H1 (cell line): ENCODE measurements around the gene COX10. TPM values are rescaled to one million over a fixed set of nuclear protein-coding genes. Genes with fewer than 3 reads are reported as not detected.

Experiments
- CTCF ChIA-PET: fragments of 300-600 bp; sonication (Branson Sonifier 250); formaldehyde crosslinking; loops from one replicate; lab custom pipeline; 2021; ENCODE audit not compliant: partially characterized antibody; lab: Charles Lee
- POLR2A ChIA-PET: fragments of 300-600 bp; sonication (Branson Sonifier 250); formaldehyde crosslinking; loops from one replicate; lab custom pipeline; 2021; ENCODE audit warnings: inconsistent platforms; ENCODE audit not compliant: partially characterized antibody; lab: Charles Lee
- DNase-seq, 2 experiments: peaks; one replicate each; pipeline versions ENCODE4 v3.0.0 to v3.0.0-alpha.2; 2010 to 2022; ENCODE audit warnings: low spot score in 2 of 2, low read depth in 1 of 2, mixed read lengths in 1 of 2
- FAIRE-seq: peaks from 2 replicates; lab custom pipeline; 2011; peaks lifted over from hg19 to GRCh38; lab: Jason Lieb, UNC
- H2AFZ ChIP-seq: 2 replicates; pipeline ENCODE4 v1.8.1; 2012; ENCODE audit warnings: low read length, inconsistent platforms
- H2AK5ac ChIP-seq: 2 replicates; pipeline ENCODE4 v1.6.1; 2013; ENCODE audit warnings: low read depth, low read length
- H2BK120ac ChIP-seq: replicated peaks from 2 replicates; pipeline ENCODE3; 2013; ENCODE audit warnings: low read depth, low read length, inconsistent platforms
- H2BK12ac ChIP-seq: 2 replicates; pipeline ENCODE4 v1.6.1; 2013; ENCODE audit warnings: low read depth, low read length
- H2BK15ac ChIP-seq: 2 replicates; pipeline ENCODE4 v1.6.1; 2013; ENCODE audit warnings: low read length
- H2BK20ac ChIP-seq: 2 replicates; pipeline ENCODE4 v1.6.1; 2013; ENCODE audit warnings: low read length
- H2BK5ac ChIP-seq: 2 replicates; pipeline ENCODE4 v1.6.1; 2013; ENCODE audit warnings: low read depth, low read length
- H3K14ac ChIP-seq: 2 replicates; pipeline ENCODE4 v1.6.1; 2013; ENCODE audit warnings: inconsistent platforms; ENCODE audit not compliant: insufficient read length
- H3K18ac ChIP-seq: 2 replicates; pipeline ENCODE4 v1.6.1; 2013; ENCODE audit warnings: low read length; ENCODE audit errors: extremely low read depth
- H3K23ac ChIP-seq: 2 replicates; pipeline ENCODE4 v1.6.1; 2013; ENCODE audit warnings: inconsistent platforms; ENCODE audit not compliant: insufficient read length
- H3K23me2 ChIP-seq: 2 replicates; pipeline ENCODE4 v1.6.1; 2013; ENCODE audit warnings: low read depth, low read length
- H3K27ac ChIP-seq: 2 replicates; pipeline ENCODE4 v1.6.1; 2011; ENCODE audit warnings: low read depth, low read length, inconsistent platforms
- H3K27me3 ChIP-seq, 4 experiments: replicated peaks in 1 of 4; 1 replicate in 1 of 4; 2 replicates in 3 of 4; pipeline versions ENCODE4 v1.6.1 to v1.8.1; 2011 to 2013; ENCODE audit warnings: low read length in 3 of 4, mild to moderate bottlenecking in 3 of 4, inconsistent platforms in 2 of 4, mixed read lengths in 2 of 4, moderate library complexity in 1 of 4; ENCODE audit not compliant: control insufficient read depth in 3 of 4, insufficient read depth in 3 of 4; ENCODE audit errors: extremely low read depth in 1 of 4
- H3K36me3 ChIP-seq, 4 experiments: 2 replicates each; pipeline versions ENCODE4 v1.6.1 to v1.8.1; 2011 to 2013; ENCODE audit warnings: mild to moderate bottlenecking in 4 of 4, low read length in 3 of 4, moderate library complexity in 2 of 4, control low read depth in 1 of 4, inconsistent platforms in 1 of 4; ENCODE audit not compliant: insufficient read depth in 4 of 4, control insufficient read depth in 2 of 4
- H3K4ac ChIP-seq: replicated peaks from 2 replicates; pipeline ENCODE3; 2013; ENCODE audit warnings: low read length, low read depth, mixed read lengths, inconsistent platforms; ENCODE audit not compliant: insufficient read length
- H3K4me1 ChIP-seq, 4 experiments: replicated peaks in 1 of 4; 1 replicate in 1 of 4; 2 replicates in 3 of 4; pipeline versions ENCODE4 v1.6.1 to v1.8.1; 2011 to 2013; ENCODE audit warnings: low read length in 3 of 4, inconsistent platforms in 2 of 4, mixed read lengths in 1 of 4; ENCODE audit not compliant: insufficient read depth in 4 of 4, control insufficient read depth in 3 of 4
- H3K4me2 ChIP-seq, 2 experiments: 2 replicates each; pipeline versions ENCODE4 v1.6.1 to v1.8.1; 2011 to 2013; ENCODE audit warnings: low read depth in 2 of 2, low read length in 2 of 2, control low read depth in 1 of 2, inconsistent platforms in 1 of 2, mild to moderate bottlenecking in 1 of 2; ENCODE audit not compliant: insufficient read depth in 1 of 2
- H3K4me3 ChIP-seq, 4 experiments: fragments of 200-600, 300-600 bp in 1 of 4; sonication (generic), shearing (Covaris generic), sonication (Bioruptor Twin) in 1 of 4; 2 replicates each; pipeline versions ENCODE4 v1.5.1 to v1.8.1; 2011 to 2016; ENCODE audit warnings: low read length in 4 of 4, low read depth in 3 of 4, control low read depth in 2 of 4, inconsistent platforms in 2 of 4, mild to moderate bottlenecking in 2 of 4, mixed read lengths in 1 of 4, moderate library complexity in 1 of 4; ENCODE audit not compliant: insufficient read depth in 2 of 4; ENCODE audit errors: extremely low read depth in 1 of 4
- H3K56ac ChIP-seq: replicated peaks from 2 replicates; pipeline ENCODE3; 2013; ENCODE audit warnings: low read depth, mild to moderate bottlenecking, mixed read lengths, low read length, inconsistent platforms; ENCODE audit not compliant: insufficient read length
- H3K79me1 ChIP-seq: 2 replicates; pipeline ENCODE4 v1.6.1; 2013; ENCODE audit warnings: low read depth, low read length, control low read depth
- H3K79me2 ChIP-seq, 2 experiments: 2 replicates each; pipeline versions ENCODE4 v1.6.1 to v1.8.1; 2012 to 2013; ENCODE audit warnings: low read length in 2 of 2, mild to moderate bottlenecking in 2 of 2, inconsistent platforms in 1 of 2; ENCODE audit not compliant: insufficient read depth in 2 of 2, control insufficient read depth in 1 of 2
- H3K9ac ChIP-seq, 4 experiments: replicated peaks in 1 of 4; 1 replicate in 1 of 4; 2 replicates in 3 of 4; pipeline versions ENCODE4 v1.6.1 to v1.8.1; 2011 to 2013; ENCODE audit warnings: low read depth in 3 of 4, low read length in 3 of 4, control low read depth in 2 of 4, mild to moderate bottlenecking in 2 of 4, moderate library complexity in 2 of 4, inconsistent platforms in 1 of 4; ENCODE audit errors: extremely low read depth in 1 of 4
- H3K9me3 ChIP-seq, 2 experiments: 2 replicates each; pipeline versions ENCODE4 v1.6.1 to v1.8.1; 2012 to 2013; ENCODE audit warnings: mild to moderate bottlenecking in 2 of 2, moderate library complexity in 2 of 2, control low read depth in 1 of 2, inconsistent platforms in 1 of 2, low read depth in 1 of 2, low read length in 1 of 2, mixed read lengths in 1 of 2; ENCODE audit not compliant: insufficient read depth in 2 of 2
- H4K20me1 ChIP-seq, 2 experiments: replicated peaks in 1 of 2; 2 replicates each; pipeline versions ENCODE3 to v1.8.1; 2011 to 2013; ENCODE audit warnings: inconsistent platforms in 2 of 2, low read length in 2 of 2, mild to moderate bottlenecking in 1 of 2; ENCODE audit not compliant: insufficient read depth in 2 of 2, control insufficient read depth in 1 of 2
- H4K5ac ChIP-seq: 2 replicates; pipeline ENCODE4 v1.6.1; 2013; ENCODE audit warnings: low read length, low read depth, mixed read lengths, inconsistent platforms; ENCODE audit not compliant: insufficient read length
- H4K8ac ChIP-seq: 2 replicates; pipeline ENCODE4 v1.8.0; 2013; ENCODE audit warnings: mild to moderate bottlenecking, moderate library complexity, low read length, inconsistent platforms; ENCODE audit not compliant: insufficient read depth; ENCODE audit errors: extremely low read depth
- H4K91ac ChIP-seq: replicated peaks from 2 replicates; pipeline ENCODE3; 2013; ENCODE audit warnings: low read length, mixed read lengths, inconsistent platforms; ENCODE audit not compliant: insufficient read length
- SIX5 ChIP-seq: IDR thresholded peaks from 2 replicates; pipeline ENCODE4 v1.6.1; 2011; ENCODE audit warnings: mild to moderate bottlenecking, low read depth, low read length
- WGBS, 2 experiments: shearing (Covaris generic) in 1 of 2; methylation state at CpG; one replicate each; pipeline versions ENCODE4 v1.1.6 to v1.1.7; 2013 to 2015; ENCODE audit warnings: low lambda C conversion rate in 2 of 2, mixed read lengths in 2 of 2, inconsistent platforms in 1 of 2, low coverage in 1 of 2, missing lambda C conversion rate in 1 of 2; ENCODE audit not compliant: insufficient replicate concordance in 2 of 2, insufficient coverage in 1 of 2, insufficient read length in 1 of 2; ENCODE audit errors: extremely low coverage in 1 of 2, missing lambda C conversion rate in 1 of 2; 5-methylcytosine and 5-hydroxymethylcytosine counted together
- polyA plus RNA-seq, 7 experiments: library from polyadenylated mRNA; depleted of rRNA in 3 of 7; stranded (reverse) in 5 of 7; unstranded in 2 of 7; fragments of >200 nt in 5 of 7; fragments of 200-250 nt in 2 of 7; gene quantifications; 1 replicate in 5 of 7; 2 replicates in 1 of 7; 4 replicates in 1 of 7; pipeline versions ENCODE4 v1.2.1 to v1.2.3, GENCODE V29; 2011 to 2013; ENCODE audit warnings: missing spikeins in 2 of 7, mixed read lengths in 2 of 7
- total RNA-seq: library from RNA; stranded (reverse); fragmentation: NEBNext Ultra II Directional; extraction: Animal tissue kit (Norgen Biotek cat#: 25700); gene quantifications from 2 replicates; pipeline ENCODE4 v1.2.1, GENCODE V29; 2021

Gene COX10
- total and polyA plus RNA-seq, 2 of the 8 experiments (the other 6 are each of a cell fraction or from before 2014, with no cell fraction given), result 18.0 to 23.0 TPM

DNA sequence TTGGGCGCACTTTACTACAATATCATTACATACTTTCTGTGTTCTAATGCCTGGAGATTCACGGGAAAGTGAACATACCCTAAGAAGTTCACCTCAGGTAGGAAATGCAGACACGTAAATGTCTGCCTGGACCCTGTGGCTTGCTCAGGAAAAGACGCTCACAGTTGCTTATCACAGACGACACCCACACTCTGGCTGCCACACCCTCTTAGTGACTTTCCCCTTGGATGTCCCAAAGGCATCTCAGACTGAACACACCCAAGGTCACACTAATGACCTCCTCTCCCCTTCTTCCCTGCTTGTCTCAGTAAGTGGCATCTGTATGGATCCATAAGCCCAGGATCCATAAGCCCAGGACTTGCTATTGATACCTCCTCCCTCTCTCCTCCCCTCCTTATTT is 134.8 kb downstream of the COX10 start:
- H3K18ac ChIP-seq, result no peak overlapping the region
- H3K79me1 ChIP-seq, result no peaks in the 10 kb centered on the region
- FAIRE-seq (no peak), DNase-seq (no peak)
- no peak overlapping the region for H2AK5ac ChIP-seq
- H3K4me2 ChIP-seq, result no peak overlapping the region
- H2BK120ac ChIP-seq, result no peak overlapping the region
- H3K79me2 ChIP-seq, result no peaks in the 10 kb centered on the region
- no peak overlapping the region for H3K9ac ChIP-seq
- no peak overlapping the region for H2BK5ac ChIP-seq
- no peaks in the 10 kb centered on the region; a peak in 1 of 7 replicates for H3K4me1 ChIP-seq
- H2BK20ac ChIP-seq, result no peak overlapping the region
- H4K91ac ChIP-seq, result no peak overlapping the region
- no peak overlapping the region for H4K5ac ChIP-seq
- 69% methylated on average over 5 of the region's 5 CpGs; no CpG with 5 or more reads in 1 of the 2 experiments for WGBS, 2 experiments
- H3K9me3 ChIP-seq, result no peaks in the 10 kb centered on the region
- H3K36me3 ChIP-seq, result no peaks in the 10 kb centered on the region
- no peak overlapping the region for H3K56ac ChIP-seq
- no peaks in the 10 kb centered on the region for H4K20me1 ChIP-seq
- H4K8ac ChIP-seq, result no peak overlapping the region
- no peak overlapping the region for H3K23ac ChIP-seq
- H2AFZ ChIP-seq, result no peak overlapping the region
- no peak overlapping the region for H3K14ac ChIP-seq
- H3K4ac ChIP-seq, result no peak overlapping the region
- no peak for TF ChIP-seq SIX5
- TF ChIP-seq, all 59 proteins: peak for 0
- H2BK15ac ChIP-seq, result no peak overlapping the region
- ChIA-PET POLR2A (interaction anchor here (1.0 kb wide), 1 partner anchor 8 kb away, joined by 3 read pairs; no protein-coding TSS in a partner anchor), CTCF (interaction anchor here (0.6 to 1.4 kb wide), 4 partner anchors 11 to 103 kb away, joined by 3 to 8 read pairs (median 4); no protein-coding TSS in a partner anchor)
- H3K27me3 ChIP-seq, result no peaks in the 10 kb centered on the region
- no peak overlapping the region for H2BK12ac ChIP-seq
- no peaks in the 10 kb centered on the region for H3K23me2 ChIP-seq
- H3K4me3 ChIP-seq, result no peak overlapping the region
- no peak overlapping the region for H3K27ac ChIP-seq
